K562 (cell line): ENCODE results near the gene ASPRV1. TPM values are rescaled to one million over a fixed set of nuclear protein-coding genes. Genes with fewer than 3 reads are reported as not detected.

Experiments used
- CREB3 ChIP-seq: fragments of 450-650 bp; conservative IDR thresholded peaks from 2 replicates; pipeline ENCODE4 v1.6.1; 2016; ENCODE audit warnings: missing genetic modification characterization, low read depth, mild to moderate bottlenecking, missing compliant biosample characterization, moderate library complexity
- ERF ChIP-seq: fragments of 450-650 bp; formaldehyde crosslinking; IDR thresholded peaks from 2 replicates; pipeline ENCODE4 v1.4.0; 2020; ENCODE audit warnings: mild to moderate bottlenecking, mixed read lengths
- HINFP ChIP-seq: fragments of 450-650 bp; conservative IDR thresholded peaks from 2 replicates; pipeline ENCODE4 v1.6.1; 2016; ENCODE audit warnings: missing genetic modification characterization, low read depth, mild to moderate bottlenecking, control low read depth, missing compliant biosample characterization
- IRF1 ChIP-seq: sonication (generic); formaldehyde crosslinking; IDR thresholded peaks from 2 replicates; pipeline ENCODE4 v1.8.0; 2022; ENCODE audit warnings: missing genetic modification reagents, mild to moderate bottlenecking, borderline replicate concordance
- PTRF ChIP-seq: fragments of 450-650 bp; IDR thresholded peaks from 2 replicates; pipeline ENCODE4 v1.6.1; 2016; ENCODE audit warnings: mild to moderate bottlenecking, missing genetic modification characterization, missing compliant biosample characterization
- RAD51 ChIP-seq: fragments of 450-650 bp; IDR thresholded peaks from 2 replicates; pipeline ENCODE4 v1.7.1; 2016; ENCODE audit warnings: low read depth, mild to moderate bottlenecking, borderline replicate concordance
- TEAD1 ChIP-seq, 2 experiments: fragments of 450-650 bp in 1 of 2; sonication (generic) in 1 of 2; formaldehyde crosslinking; IDR thresholded peaks; 2 replicates each; pipeline versions ENCODE4 v1.4.0 to v1.8.0; 2020 to 2022; ENCODE audit warnings: mild to moderate bottlenecking in 2 of 2, missing genetic modification reagents in 1 of 2
- polyA plus RNA-seq, 8 experiments: library from polyadenylated mRNA; depleted of rRNA in 4 of 8; stranded (reverse) in 5 of 8; unstranded in 3 of 8; fragments of >200 nt; fragmentation: Nextera tagmentation in 2 of 8; fragmentation: Illumina TruSeq in 1 of 8; extraction: Ambion mirVana in 2 of 8; extraction: Trizol in 1 of 8; gene quantifications; 2 replicates each; pipeline versions ENCODE4 v1.2.1 to v1.2.3, GENCODE V29; 2011 to 2014; ENCODE audit warnings: inconsistent platforms in 1 of 8, missing spikeins in 1 of 8
- total RNA-seq, 7 experiments: library from RNA; depleted of rRNA in 6 of 7; stranded (reverse); fragments of >200 nt in 6 of 7; fragmentation: Illumina TruSeq in 2 of 7; extraction: Trizol in 2 of 7; gene quantifications; 2 replicates each; pipeline versions ENCODE4 v1.2.1 to v1.2.3, GENCODE V29; 2011 to 2021; ENCODE audit warnings: low replicate concordance in 1 of 7

ASPRV1 gene
- total and polyA plus RNA-seq, 9 of the 15 experiments (the other 6 are each of a cell fraction or from before 2014, with no cell fraction given) = 0.17 to 0.72 (median 0.47) TPM; not detected in 1

DNA sequence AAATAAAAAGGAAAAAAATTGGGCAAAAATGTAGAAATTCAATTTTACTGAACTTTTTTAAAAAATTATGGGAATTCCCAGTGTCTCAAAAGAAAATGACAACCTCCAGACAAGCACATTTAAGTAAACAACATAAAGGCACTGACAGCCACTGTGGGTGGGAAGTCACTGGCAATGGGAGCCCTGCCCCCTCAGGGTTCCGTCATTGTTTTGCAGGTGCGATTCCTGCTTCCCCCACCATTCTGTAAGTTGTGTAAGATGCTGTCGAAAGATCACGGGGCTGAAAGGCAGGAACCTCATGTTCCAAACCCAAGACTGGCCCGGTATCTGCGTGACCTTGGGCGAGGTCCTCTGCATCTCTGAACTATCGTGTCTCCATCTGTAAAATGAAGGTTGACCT lies 15.8 kb upstream of the ASPRV1 start (continued):
- TF ChIP-seq RAD51 (no peak), PTRF (tag) (0 out of 2 replicates have a peak, but pooled peaks have one; percentile 9), IRF1 (CRISPR knock-in tag) (no peak), TEAD1 (CRISPR knock-in tag; IDR thresholded peaks at IDR 0.05) (peak in 1 of 2 experiments; percentile 18; a peak in 1 of 4 replicates), ERF (CRISPR knock-in tag) (no peak), HINFP (tag) (no peak), CREB3 (tag) (peak; percentile 47; the same call in 1 of the 2 replicates)
